PC-3 (cell line): ENCODE measurements around the gene WWC1. TPM values are rescaled to one million over a fixed set of nuclear protein-coding genes. Genes with fewer than 3 reads are reported as not detected.
A peak's percentile ranks its signal among the peaks of the same experiment; 100 is the strongest.

Source experiments
- ATAC-seq: fragments of 200-7000 bp; cut with Tn5 transposase; 2 replicates; pipeline ENCODE4 v1.9.1; 2020; ENCODE audit warnings: mild to moderate bottlenecking, moderate library complexity
- BruUV-seq: library from RNA; stranded (reverse); fragments of 400-500 nt; replicated peaks from 2 replicates; lab custom pipeline; 2021; lab: Mats Ljungman, UMichigan
- CTCF ChIA-PET: fragments of 300-600 bp; sonication (Branson Sonifier 250); formaldehyde crosslinking; loops from one replicate; lab custom pipeline; 2022; ENCODE audit warnings: antibody characterized with exemption; lab: Charles Lee
- POLR2A ChIA-PET: fragments of 300-600 bp; sonication (Branson Sonifier 250); formaldehyde crosslinking; loops from one replicate; lab custom pipeline; 2022; ENCODE audit warnings: antibody characterized with exemption; ENCODE audit not compliant: unreplicated experiment; lab: Charles Lee
- DNase-seq: peaks from one replicate; pipeline ENCODE4 v3.0.0-alpha.2; 2015
- H2AFZ ChIP-seq: fragments of 300-600 bp; sonication (generic); 2 replicates; pipeline ENCODE4 v1.6.0; 2016; ENCODE audit warnings: antibody characterized with exemption, low read length
- H3F3A ChIP-seq: fragments of 300-600 bp; sonication (generic); one replicate; pipeline ENCODE4 v1.6.0; 2017; ENCODE audit warnings: antibody characterized with exemption, low read length, control low read depth, mild to moderate bottlenecking; ENCODE audit not compliant: unreplicated experiment
- H3K27ac ChIP-seq: fragments of 300-600 bp; sonication (generic); 2 replicates; pipeline ENCODE4 v1.5.1; 2016; ENCODE audit warnings: mild to moderate bottlenecking, low read length
- H3K27me3 ChIP-seq: fragments of 300-600 bp; sonication (generic); 2 replicates; pipeline ENCODE4 v1.6.1; 2016; ENCODE audit warnings: low read length, mixed read lengths
- H3K36me3 ChIP-seq: fragments of 300-600 bp; sonication (generic); 2 replicates; pipeline ENCODE4 v1.6.1; 2016; ENCODE audit warnings: low read depth, mixed run types, low read length, mixed read lengths
- H3K4me1 ChIP-seq: fragments of 300-600 bp; sonication (generic); 2 replicates; pipeline ENCODE4 v1.5.1; 2016; ENCODE audit warnings: low read length; ENCODE audit not compliant: insufficient read depth
- H3K4me2 ChIP-seq: fragments of 300-600 bp; sonication (generic); 2 replicates; pipeline ENCODE4 v1.6.0; 2016; ENCODE audit warnings: low read length
- H3K4me3 ChIP-seq: fragments of 300-600 bp; sonication (generic); 2 replicates; pipeline ENCODE4 v1.5.1; 2016; ENCODE audit warnings: mild to moderate bottlenecking, low read length, mixed read lengths
- H3K79me2 ChIP-seq: fragments of 300-600 bp; sonication (generic); 2 replicates; pipeline ENCODE4 v1.6.1; 2017; ENCODE audit warnings: low read length, mixed read lengths
- H3K9ac ChIP-seq: fragments of 300-600 bp; sonication (generic); 2 replicates; pipeline ENCODE4 v1.6.0; 2016; ENCODE audit warnings: mild to moderate bottlenecking, low read length
- H3K9me2 ChIP-seq: fragments of 300-600 bp; sonication (generic); replicated peaks from 2 replicates; pipeline ENCODE4 v1.6.1; 2016; ENCODE audit warnings: mixed run types, low read length, mixed read lengths
- H3K9me3 ChIP-seq: fragments of 300-600 bp; sonication (generic); 2 replicates; pipeline ENCODE4 v1.6.1; 2016; ENCODE audit warnings: low read length, mixed read lengths
- H4K20me1 ChIP-seq: fragments of 300-600 bp; sonication (generic); 2 replicates; pipeline ENCODE4 v1.6.1; 2016; ENCODE audit warnings: low read length, mixed read lengths
- CTCF ChIP-seq: fragments of 300-600 bp; sonication (generic); conservative IDR thresholded peaks from 2 replicates; pipeline ENCODE4 v1.5.1; 2017; ENCODE audit warnings: antibody characterized with exemption, low read depth, mild to moderate bottlenecking, low read length
- EZH2 ChIP-seq: fragments of 300-600 bp; sonication (generic); IDR thresholded peaks from one replicate; pipeline ENCODE4 v1.6.1; 2017; ENCODE audit warnings: antibody characterized with exemption, mild to moderate bottlenecking, low read length; ENCODE audit not compliant: unreplicated experiment
- EZH2phosphoT487 ChIP-seq: fragments of 300-600 bp; sonication (generic); IDR thresholded peaks from 2 replicates; pipeline ENCODE4 v1.6.1; 2018; ENCODE audit warnings: mild to moderate bottlenecking, antibody characterized with exemption, low read length, borderline replicate concordance
- intact Hi-C: fragments of 100-400 bp; cut with micrococcal nuclease; formaldehyde crosslinking; loops from 2 replicates; pipeline ENCODE4 v1.9.0; 2023
- total RNA-seq: library from RNA; depleted of rRNA; stranded (reverse); fragments of >200 nt; gene quantifications from 2 replicates; pipeline ENCODE4 v1.2.3, GENCODE V29; 2014

Gene WWC1
- total RNA-seq, 1 experiment from 2014 or later = 31.8 TPM

GRCh38 chr5:168342985-168343384 is 51.5 kb downstream of the WWC1 start:
- peaks cover 55% of the 10 kb centered on the region for H3K4me1 ChIP-seq
- no peak overlapping the region for H3K4me3 ChIP-seq
- DNase-seq (no peak), ATAC-seq (no peak)
- no peaks in the 10 kb centered on the region for H3F3A ChIP-seq
- no peak overlapping the region for H3K4me2 ChIP-seq
- H3K36me3 ChIP-seq = peaks cover 5% of the 10 kb centered on the region; the same call in 1 of the 2 replicates
- H3K79me2 ChIP-seq = peaks cover 90% of the 10 kb centered on the region
- H3K27me3 ChIP-seq = no peaks in the 10 kb centered on the region
- no peaks in the 10 kb centered on the region for H3K9me2 ChIP-seq
- no peaks in the 10 kb centered on the region for H4K20me1 ChIP-seq
- ChIA-PET POLR2A (no interaction called here), CTCF (no interaction called here)
- no peak overlapping the region for H3K9ac ChIP-seq
- TF ChIP-seq EZH2phosphoT487 (no peak), CTCF (no peak), EZH2 (no peak)
- H2AFZ ChIP-seq = no peak overlapping the region
- H3K9me3 ChIP-seq = no peaks in the 10 kb centered on the region
- intact Hi-C loops = no loop called here
- no TSS peak for BruUV-seq
- H3K27ac ChIP-seq = no peak overlapping the region

- Histone ChIP-seq H3F3A (no peaks in the 10 kb centered on the region), H2AFZ (no peak overlapping the region), H3K9me2 (no peaks in the 10 kb centered on the region), H3K9me3 (no peaks in the 10 kb centered on the region), H3K79me2 (peaks cover 94% of the 10 kb centered on the region), H3K9ac (no peak overlapping the region), H3K4me2 (peak overlapping the region; percentile 60), H3K27ac (peak overlapping the region; percentile 40), H3K36me3 (peaks cover 9% of the 10 kb centered on the region; the same call in 1 of the 2 replicates), H3K4me1 (peaks cover 55% of the 10 kb centered on the region), H4K20me1 (no peaks in the 10 kb centered on the region), H3K27me3 (no peaks in the 10 kb centered on the region), H3K4me3 (peak overlapping the region; percentile 31; the same call in 1 of the 2 replicates)
- peak; percentile 85 for DNase-seq
- no TSS peak for BruUV-seq
- TF ChIP-seq CTCF (no peak), EZH2phosphoT487 (no peak), EZH2 (no peak)
- POLR2A ChIA-PET = no interaction called here
- peak; percentile 54 for ATAC-seq
- CTCF ChIA-PET = no interaction called here
- intact Hi-C loops = loop anchor here (5.0 kb wide), 1 partner anchor 54 kb away; the partner anchor contains the start of gene WWC1
These were observed 55.0 kb downstream of the WWC1 start for GRCh38 chr5:168346417-168346816.

- Histone ChIP-seq H3K4me3 (no peak overlapping the region), H3K27ac (0 out of 2 replicates have a peak overlapping the region, but pooled peaks have one; percentile 40), H3K9me2 (no peaks in the 10 kb centered on the region), H3K9me3 (no peaks in the 10 kb centered on the region), H3K27me3 (no peaks in the 10 kb centered on the region), H3K79me2 (peaks cover 92% of the 10 kb centered on the region), H3K36me3 (peaks cover 9% of the 10 kb centered on the region; the same call in 1 of the 2 replicates), H2AFZ (no peak overlapping the region), H4K20me1 (no peaks in the 10 kb centered on the region), H3K4me2 (peak overlapping the region; percentile 60), H3K9ac (no peak overlapping the region), H3F3A (no peaks in the 10 kb centered on the region), H3K4me1 (peaks cover 44% of the 10 kb centered on the region)
- ChIA-PET CTCF (no interaction called here), POLR2A (no interaction called here)
- ATAC-seq (no peak), DNase-seq (no peak)
- TF ChIP-seq CTCF (no peak), EZH2phosphoT487 (no peak), EZH2 (no peak)
- intact Hi-C loops = loop anchor here (5.0 kb wide), 1 partner anchor 55 kb away; the partner anchor contains the start of gene WWC1
- BruUV-seq = no TSS peak
These were observed 56.1 kb downstream of the WWC1 start for GRCh38 chr5:168347368-168348083.
